ENCODE results near the gene CHCHD10. TPM values are rescaled to one million over a fixed set of nuclear protein-coding genes. Genes with fewer than 3 reads are reported as not detected.

CHCHD10 gene
- total and polyA plus RNA-seq, 2 of the 4 experiments (the other 2 are of a cell fraction): 2.2 to 11.2 TPM

- H3K4me2 ChIP-seq (ENCODE audit: low read depth, low read length): no peak overlapping the region
- H3K4me3 ChIP-seq (ENCODE audit: insufficient read depth, low read depth, low read length): no peak overlapping the region
- H3K18ac ChIP-seq (ENCODE audit: low read depth, low read length): no peak overlapping the region
- dilution Hi-C loops (cut with HindIII; ENCODE audit: low sequenced_read_pairs, unreplicated experiment) (no loop called here), intact Hi-C loops (cut with micrococcal nuclease) (no loop called here), in situ Hi-C loops (cut with MboI; ENCODE audit: low sequenced_read_pairs) (no loop called here)
- peaks cover 0 to 6% of the 10 kb centered on the region in 2 experiments; a peak in 2 of 4 replicates for H3K79me1 ChIP-seq (ENCODE audit: low read depth in 1 of 2, low read length in 2 of 2)
- no peak overlapping the region for H3K56ac ChIP-seq (ENCODE audit: extremely low read depth, insufficient read depth, low read length)
- no peak overlapping the region for H3K27ac ChIP-seq (ENCODE audit: insufficient read depth, low read length)
- no peak overlapping the region for H4K91ac ChIP-seq (ENCODE audit: insufficient read depth, low read depth, low read length)
- H2BK5ac ChIP-seq (ENCODE audit: low read depth, low read length, poor library complexity, severe bottlenecking): no peak overlapping the region
- H4K5ac ChIP-seq (ENCODE audit: low read depth, low read length): no peak overlapping the region
- no peak overlapping the region for H2AFZ ChIP-seq (replicated peaks; ENCODE audit: low read length, poor library complexity)
- H3K4ac ChIP-seq (ENCODE audit: low read depth, low read length): no peak overlapping the region
- H3K9me1 ChIP-seq (ENCODE audit: insufficient read depth, low read length): no peaks in the 10 kb centered on the region
- ATAC-seq (ENCODE audit: low read depth): no peak
- H2BK120ac ChIP-seq (ENCODE audit: low read depth, low read length): no peak overlapping the region
- no peak overlapping the region for H2BK20ac ChIP-seq (ENCODE audit: low read depth, low read length)
- no peaks in the 10 kb centered on the region; the same call in 1 of the 2 replicates for H4K20me1 ChIP-seq (ENCODE audit: insufficient read depth, low read length)
- no peak overlapping the region for H2BK15ac ChIP-seq (ENCODE audit: low read depth, low read length)
- H3K9me3 ChIP-seq (ENCODE audit: control insufficient read depth, insufficient read depth, low read length): no peaks in the 10 kb centered on the region
- no peak overlapping the region for H3K9ac ChIP-seq (ENCODE audit: low read depth, low read length)
- peaks cover 49% of the 10 kb centered on the region for H3K36me3 ChIP-seq (ENCODE audit: control insufficient read depth, insufficient read depth, low read length)
- no TSS peak for BruUV-seq (replicated peaks)
- POLR2A ChIA-PET (ENCODE audit: unreplicated experiment): no interaction called here
- CTCF ChIA-PET: interaction anchor here (0.7 kb wide), 1 partner anchor 1191 kb away, joined by 3 read pairs; no protein-coding TSS in a partner anchor
- TF ChIP-seq NFE2L2 (IDR thresholded peaks at IDR 0.05; ENCODE audit: low read depth, low read length): no peak
- TF ChIP-seq MXI1 (IDR thresholded peaks at IDR 0.05; ENCODE audit: borderline replicate concordance, low read depth, low read length): no peak
- no peak for TF ChIP-seq BHLHE40 (IDR thresholded peaks at IDR 0.05; ENCODE audit: low read depth, low read length)
- TF ChIP-seq FOS (IDR thresholded peaks at IDR 0.05; ENCODE audit: low read depth, low read length): no peak
- no peaks in the 10 kb centered on the region for H3K27me3 ChIP-seq (ENCODE audit: control insufficient read depth, insufficient read depth, low read length)
- no peak for DNase-seq
- no peak overlapping the region for H2AK5ac ChIP-seq (ENCODE audit: low read depth, low read length)
- WGBS, 2 experiments (ENCODE audit: extremely low coverage in 2 of 2, insufficient read length in 1 of 2): no CpG with 5 or more reads among the region's 1 CpG
- no peak overlapping the region for H2AK9ac ChIP-seq (replicated peaks; ENCODE audit: low read depth, low read length, poor library complexity)
- H3K23ac ChIP-seq (ENCODE audit: low read depth, low read length): no peak overlapping the region
- H3K14ac ChIP-seq (replicated peaks; ENCODE audit: low read depth, low read length): no peak overlapping the region
- no peak overlapping the region for H4K8ac ChIP-seq (ENCODE audit: low read depth in 2 of 2, low read length in 2 of 2)
- H3K4me1 ChIP-seq (ENCODE audit: control insufficient read depth, insufficient read depth, low read length): no peaks in the 10 kb centered on the region
Observed at GRCh38 chr22:23806837-23807236, 39.1 kb upstream of the CHCHD10 start.

All from IMR-90 (cell line).